WTC11 (cell line): ENCODE results near the gene TMEM184A. TPM values are rescaled to one million over a fixed set of nuclear protein-coding genes. Genes with fewer than 3 reads are reported as not detected.

ENCODE experiments used
- ATAC-seq: fragments of 200-7000 bp; cut with Tn5 transposase; 2 replicates; pipeline ENCODE4 v1.10.0; 2021; ENCODE audit warnings: mild to moderate bottlenecking, moderate library complexity
- CTCF ChIA-PET: fragments of 300-600 bp; sonication (Branson Sonifier 250); formaldehyde crosslinking; loops from one replicate; lab custom pipeline; 2021; ENCODE audit warnings: antibody characterized with exemption; lab: Charles Lee
- POLR2A ChIA-PET: fragments of 350-600 bp; sonication (Branson Sonifier 250); formaldehyde crosslinking; loops from one replicate; lab custom pipeline; 2021; ENCODE audit warnings: antibody characterized with exemption; lab: Charles Lee
- DNase-seq: peaks from one replicate; pipeline ENCODE4 v3.0.0; 2021; ENCODE audit warnings: low spot score
- H3K27ac Mint-ChIP-seq: 2 replicates; pipeline ENCODE4 v1.8.0; 2021; ENCODE audit warnings: mixed read lengths
- H3K27me3 Mint-ChIP-seq: 2 replicates; pipeline ENCODE4 v1.8.0; 2021; ENCODE audit warnings: low read depth, mild to moderate bottlenecking, moderate library complexity, mixed read lengths
- H3K36me3 Mint-ChIP-seq: 2 replicates; pipeline ENCODE4 v1.8.0; 2021; ENCODE audit warnings: mixed read lengths
- H3K4me1 Mint-ChIP-seq: 2 replicates; pipeline ENCODE4 v1.8.0; 2022; ENCODE audit warnings: mixed read lengths
- H3K4me3 Mint-ChIP-seq: 2 replicates; pipeline ENCODE4 v1.8.0; 2021; ENCODE audit warnings: mild to moderate bottlenecking, moderate library complexity, mixed read lengths
- H3K9me3 Mint-ChIP-seq: 2 replicates; pipeline ENCODE4 v1.8.0; 2021; ENCODE audit warnings: mixed read lengths
- AR ChIP-seq: fragments of 250-450 bp; sonication (Bioruptor Pico); IDR thresholded peaks from 2 replicates; pipeline ENCODE4 v1.9.0; 2021; ENCODE audit warnings: mild to moderate bottlenecking
- ATF6 ChIP-seq: sonication (generic); formaldehyde crosslinking; IDR thresholded peaks from 2 replicates; pipeline ENCODE4 v1.8.1; 2023; ENCODE audit warnings: mild to moderate bottlenecking, missing genetic modification reagents
- ERG ChIP-seq: fragments of 250-450 bp; sonication (Bioruptor Pico); IDR thresholded peaks from 2 replicates; pipeline ENCODE4 v1.8.0; 2021; ENCODE audit warnings: mild to moderate bottlenecking
- FOXP4 ChIP-seq: sonication (generic); formaldehyde crosslinking; IDR thresholded peaks from 2 replicates; pipeline ENCODE4 v1.8.0; 2022; ENCODE audit warnings: mild to moderate bottlenecking, missing genetic modification reagents
- GABPB1 ChIP-seq: sonication (generic); formaldehyde crosslinking; IDR thresholded peaks from 2 replicates; pipeline ENCODE4 v1.8.1; 2023; ENCODE audit warnings: mild to moderate bottlenecking, missing genetic modification reagents
- KAT7 ChIP-seq: sonication (generic); formaldehyde crosslinking; IDR thresholded peaks from 2 replicates; pipeline ENCODE4 v1.8.1; 2023; ENCODE audit warnings: missing genetic modification reagents, mild to moderate bottlenecking, borderline replicate concordance
- MXD4 ChIP-seq: fragments of 250-450 bp; sonication (Bioruptor Pico); IDR thresholded peaks from 2 replicates; pipeline ENCODE4 v1.8.0; 2021; ENCODE audit warnings: mild to moderate bottlenecking, moderate library complexity, borderline replicate concordance
- PREB ChIP-seq: sonication (generic); formaldehyde crosslinking; IDR thresholded peaks from 2 replicates; pipeline ENCODE4 v1.8.1; 2022; ENCODE audit warnings: mild to moderate bottlenecking, missing genetic modification reagents, moderate library complexity, borderline replicate concordance
- SMAD3 ChIP-seq: sonication (generic); formaldehyde crosslinking; IDR thresholded peaks from 2 replicates; pipeline ENCODE4 v1.8.0; 2022; ENCODE audit warnings: missing genetic modification reagents, mild to moderate bottlenecking, borderline replicate concordance
- SOX15 ChIP-seq: fragments of 250-450 bp; sonication (Bioruptor Pico); IDR thresholded peaks from 2 replicates; pipeline ENCODE4 v1.9.0; 2021; ENCODE audit warnings: mild to moderate bottlenecking
- total RNA-seq: library from RNA; stranded (reverse); gene quantifications from 3 replicates; pipeline ENCODE4 v1.2.3, GENCODE V29; 2021
- TF ChIP-seq, protein P1 (sequence below): sonication (generic); formaldehyde crosslinking; IDR thresholded peaks from 2 replicates; pipeline ENCODE4 v1.8.0; 2022; ENCODE audit warnings: mild to moderate bottlenecking, missing genetic modification reagents
- TF ChIP-seq, protein P2 (sequence below): sonication (generic); formaldehyde crosslinking; IDR thresholded peaks from 2 replicates; pipeline ENCODE4 v1.8.1; 2022; ENCODE audit warnings: low read depth, mild to moderate bottlenecking, moderate library complexity, missing genetic modification reagents, borderline replicate concordance

The TMEM184A gene
- total RNA-seq, 1 experiment from 2014 or later: 1.4 TPM

GRCh38 chr7:1597791-1598190 lies 41.8 kb upstream of the TMEM184A start (continued):
- no peak for TF ChIP-seq ATF6 (CRISPR knock-in tag)

DNA sequence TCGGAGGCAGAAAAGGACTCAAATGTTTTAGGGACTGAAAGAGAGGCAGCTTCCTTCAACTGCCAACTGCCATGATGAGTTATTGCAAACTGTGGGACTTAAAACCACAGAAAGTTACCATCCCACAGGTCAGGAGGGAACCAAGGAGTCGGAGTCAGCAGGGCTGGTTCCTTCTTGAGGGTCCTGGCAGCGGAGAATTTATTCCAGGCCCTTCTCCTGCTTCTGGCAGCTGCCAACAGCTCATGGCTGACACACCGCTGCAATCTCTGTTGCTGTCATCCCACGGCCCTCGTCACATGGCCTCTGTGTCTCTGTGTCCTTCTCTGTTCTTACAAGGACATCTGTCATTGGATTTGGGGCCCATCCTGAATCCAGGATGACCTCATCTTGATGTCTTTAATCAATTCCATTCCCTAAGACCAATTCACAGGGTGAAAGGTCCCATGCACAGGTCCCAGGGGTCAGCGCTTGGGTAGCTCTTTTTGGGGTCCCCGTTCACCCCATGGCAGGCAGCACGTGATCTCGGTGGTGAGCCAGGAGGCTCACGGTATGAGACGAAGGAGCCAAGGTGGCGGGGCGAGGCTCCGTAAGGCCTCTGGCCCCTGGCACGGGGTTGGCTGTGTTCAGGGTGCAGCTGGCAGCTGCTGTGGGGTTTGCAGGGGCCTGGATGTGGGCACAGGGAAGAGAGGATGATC lies 41.2 kb upstream of the TMEM184A start:
- ChIA-PET CTCF (no interaction called here), POLR2A (no interaction called here)
- DNase-seq (no peak), ATAC-seq (no peak)
- Mint-ChIP-seq H3K4me1 (peaks cover 3% of the 10 kb centered on the region), H3K27me3 (peaks cover 2% of the 10 kb centered on the region; the same call in 1 of the 2 replicates), H3K9me3 (no peaks in the 10 kb centered on the region), H3K4me3 (no peak overlapping the region), H3K36me3 (no peaks in the 10 kb centered on the region), H3K27ac (no peak overlapping the region)
- TF ChIP-seq FOXP4: no peak
- TF ChIP-seq ERG: no peak
- no peak for TF ChIP-seq KAT7 (CRISPR knock-in tag)
- no peak for TF ChIP-seq GABPB1
- TF ChIP-seq MXD4 (CRISPR knock-in tag): no peak
- TF ChIP-seq, protein P1, sequence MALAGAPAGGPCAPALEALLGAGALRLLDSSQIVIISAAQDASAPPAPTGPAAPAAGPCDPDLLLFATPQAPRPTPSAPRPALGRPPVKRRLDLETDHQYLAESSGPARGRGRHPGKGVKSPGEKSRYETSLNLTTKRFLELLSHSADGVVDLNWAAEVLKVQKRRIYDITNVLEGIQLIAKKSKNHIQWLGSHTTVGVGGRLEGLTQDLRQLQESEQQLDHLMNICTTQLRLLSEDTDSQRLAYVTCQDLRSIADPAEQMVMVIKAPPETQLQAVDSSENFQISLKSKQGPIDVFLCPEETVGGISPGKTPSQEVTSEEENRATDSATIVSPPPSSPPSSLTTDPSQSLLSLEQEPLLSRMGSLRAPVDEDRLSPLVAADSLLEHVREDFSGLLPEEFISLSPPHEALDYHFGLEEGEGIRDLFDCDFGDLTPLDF (CRISPR knock-in tag): no peak
- TF ChIP-seq SMAD3 (CRISPR knock-in tag): no peak
- TF ChIP-seq PREB: no peak
- no peak for TF ChIP-seq AR (CRISPR knock-in tag)
- no peak for TF ChIP-seq SOX15 (CRISPR knock-in tag)
- TF ChIP-seq, protein P2, sequence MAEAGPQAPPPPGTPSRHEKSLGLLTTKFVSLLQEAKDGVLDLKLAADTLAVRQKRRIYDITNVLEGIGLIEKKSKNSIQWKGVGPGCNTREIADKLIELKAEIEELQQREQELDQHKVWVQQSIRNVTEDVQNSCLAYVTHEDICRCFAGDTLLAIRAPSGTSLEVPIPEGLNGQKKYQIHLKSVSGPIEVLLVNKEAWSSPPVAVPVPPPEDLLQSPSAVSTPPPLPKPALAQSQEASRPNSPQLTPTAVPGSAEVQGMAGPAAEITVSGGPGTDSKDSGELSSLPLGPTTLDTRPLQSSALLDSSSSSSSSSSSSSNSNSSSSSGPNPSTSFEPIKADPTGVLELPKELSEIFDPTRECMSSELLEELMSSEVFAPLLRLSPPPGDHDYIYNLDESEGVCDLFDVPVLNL (CRISPR knock-in tag): no peak
